ENCODE results near the gene LTV1. TPM values are rescaled to one million over a fixed set of nuclear protein-coding genes. Genes with fewer than 3 reads are reported as not detected.

Gene LTV1
- total and polyA plus RNA-seq, 2 experiments from 2014 or later, result 22.7 to 29.1 TPM

DNA sequence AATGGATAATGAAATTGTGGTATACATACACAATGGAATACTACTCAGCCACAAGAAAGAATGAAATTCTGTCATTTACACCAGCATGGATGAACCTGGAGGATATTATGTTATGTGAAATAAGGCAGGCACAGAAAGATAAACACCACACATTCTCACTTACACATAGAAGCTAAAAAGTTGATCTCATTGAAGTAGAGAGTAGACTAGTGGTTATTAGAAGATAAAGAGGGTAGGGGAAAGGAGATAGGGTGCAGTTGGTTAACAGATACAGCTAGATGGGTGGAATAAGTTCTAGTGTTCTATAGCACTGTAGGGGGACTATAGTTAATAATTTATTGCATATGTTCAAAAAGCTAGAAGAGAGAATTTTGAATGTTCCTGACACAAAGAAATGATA is 25.5 kb upstream of the LTV1 start:
- Histone ChIP-seq H3K9me3 (ENCODE audit: low read depth) (no peaks in the 10 kb centered on the region), H3K4me3 (no peak overlapping the region), H4K20me1 (ENCODE audit: insufficient read depth, poor library complexity, severe bottlenecking) (no peaks in the 10 kb centered on the region), H3K4me2 (no peak overlapping the region), H3K79me2 (no peaks in the 10 kb centered on the region), H3K4me1 (ENCODE audit: insufficient read depth) (no peaks in the 10 kb centered on the region), H2AFZ (no peak overlapping the region), H3K9me2 (replicated peaks; ENCODE audit: insufficient read depth) (no peaks in the 10 kb centered on the region), H3K36me3 (replicated peaks; ENCODE audit: insufficient read depth, low read depth) (no peaks in the 10 kb centered on the region), H3K27me3 (no peaks in the 10 kb centered on the region), H3K27ac (no peak overlapping the region)
- DNase-seq (ENCODE audit: low spot score), result no peak
- TF ChIP-seq EZH2 (IDR thresholded peaks at IDR 0.05; ENCODE audit: borderline replicate concordance), result no peak
- TF ChIP-seq EZH2phosphoT487 (IDR thresholded peaks at IDR 0.05; ENCODE audit: low read depth, severe bottlenecking, unreplicated experiment), result no peak
- TF ChIP-seq, protein P1, sequence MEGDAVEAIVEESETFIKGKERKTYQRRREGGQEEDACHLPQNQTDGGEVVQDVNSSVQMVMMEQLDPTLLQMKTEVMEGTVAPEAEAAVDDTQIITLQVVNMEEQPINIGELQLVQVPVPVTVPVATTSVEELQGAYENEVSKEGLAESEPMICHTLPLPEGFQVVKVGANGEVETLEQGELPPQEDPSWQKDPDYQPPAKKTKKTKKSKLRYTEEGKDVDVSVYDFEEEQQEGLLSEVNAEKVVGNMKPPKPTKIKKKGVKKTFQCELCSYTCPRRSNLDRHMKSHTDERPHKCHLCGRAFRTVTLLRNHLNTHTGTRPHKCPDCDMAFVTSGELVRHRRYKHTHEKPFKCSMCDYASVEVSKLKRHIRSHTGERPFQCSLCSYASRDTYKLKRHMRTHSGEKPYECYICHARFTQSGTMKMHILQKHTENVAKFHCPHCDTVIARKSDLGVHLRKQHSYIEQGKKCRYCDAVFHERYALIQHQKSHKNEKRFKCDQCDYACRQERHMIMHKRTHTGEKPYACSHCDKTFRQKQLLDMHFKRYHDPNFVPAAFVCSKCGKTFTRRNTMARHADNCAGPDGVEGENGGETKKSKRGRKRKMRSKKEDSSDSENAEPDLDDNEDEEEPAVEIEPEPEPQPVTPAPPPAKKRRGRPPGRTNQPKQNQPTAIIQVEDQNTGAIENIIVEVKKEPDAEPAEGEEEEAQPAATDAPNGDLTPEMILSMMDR (IDR thresholded peaks at IDR 0.05; ENCODE audit: poor library complexity), result no peak

DNA sequence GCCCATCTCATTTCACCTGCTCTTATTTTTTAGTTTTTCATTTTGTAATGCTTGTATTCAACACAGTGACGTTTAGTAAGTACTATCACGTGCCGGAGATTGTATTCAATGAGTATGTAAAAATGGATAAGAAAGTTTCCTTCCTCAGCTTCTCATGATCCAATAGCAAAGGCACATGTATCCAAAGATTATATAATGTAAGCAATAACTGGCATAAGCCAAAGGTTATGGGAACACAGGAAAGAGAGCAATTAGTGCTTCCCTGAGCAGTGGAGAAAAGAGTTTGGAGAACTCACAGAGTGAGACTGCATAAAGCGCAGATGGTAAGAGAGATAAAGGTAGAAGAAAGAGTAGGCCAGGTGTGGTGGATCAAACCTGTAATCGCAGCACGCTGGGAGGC is 21.8 kb upstream of the LTV1 start:
- Histone ChIP-seq H3K27me3 (no peaks in the 10 kb centered on the region), H2AFZ (no peak overlapping the region), H3K4me1 (ENCODE audit: insufficient read depth) (no peaks in the 10 kb centered on the region), H3K27ac (no peak overlapping the region), H3K36me3 (replicated peaks; ENCODE audit: insufficient read depth, low read depth) (no peaks in the 10 kb centered on the region), H3K9me3 (ENCODE audit: low read depth) (no peaks in the 10 kb centered on the region), H4K20me1 (ENCODE audit: insufficient read depth, poor library complexity, severe bottlenecking) (no peaks in the 10 kb centered on the region), H3K79me2 (no peaks in the 10 kb centered on the region), H3K9me2 (replicated peaks; ENCODE audit: insufficient read depth) (no peaks in the 10 kb centered on the region), H3K4me3 (no peak overlapping the region), H3K4me2 (no peak overlapping the region)
- no peak for DNase-seq (ENCODE audit: low spot score)
- TF ChIP-seq EZH2phosphoT487 (IDR thresholded peaks at IDR 0.05; ENCODE audit: low read depth, severe bottlenecking, unreplicated experiment) (no peak), EZH2 (IDR thresholded peaks at IDR 0.05; ENCODE audit: borderline replicate concordance) (no peak)
- TF ChIP-seq, protein P1 (IDR thresholded peaks at IDR 0.05; ENCODE audit: poor library complexity), result no peak
- WGBS (ENCODE audit: low lambda C conversion rate, missing lambda C conversion rate), result 82% methylated on average over 6 of the region's 6 CpGs

DNA sequence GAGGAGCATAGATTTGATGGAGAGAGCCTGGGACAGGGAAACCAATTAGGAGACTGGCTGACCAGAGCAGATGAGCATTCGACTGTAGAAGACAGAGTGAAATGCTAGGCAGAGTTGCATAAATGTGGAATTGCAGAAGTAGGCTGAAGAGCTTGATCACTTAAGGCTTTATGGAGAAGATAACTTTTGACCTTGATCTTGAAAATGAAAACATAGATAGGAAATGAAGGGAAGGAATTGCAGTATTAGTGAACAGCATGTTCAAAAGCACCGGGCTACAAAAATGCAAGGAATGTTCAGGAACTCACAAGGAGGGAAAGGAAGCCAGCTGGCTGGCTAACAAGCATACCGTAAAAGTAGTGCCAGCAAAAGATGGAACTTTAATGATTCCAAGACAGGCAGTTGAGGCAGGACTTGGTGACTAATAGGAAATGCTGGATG is 20.5 kb upstream of the LTV1 start:
- no peak overlapping the region for H3K4me3 ChIP-seq
- 36% methylated on average over 3 of the region's 3 CpGs for WGBS (ENCODE audit: low lambda C conversion rate, missing lambda C conversion rate)
- no peak overlapping the region for H2AFZ ChIP-seq

More for the DNA sequence above, 20.5 kb upstream of the LTV1 start:
- no peak for TF ChIP-seq EZH2phosphoT487 (IDR thresholded peaks at IDR 0.05; ENCODE audit: low read depth, severe bottlenecking, unreplicated experiment)
- TF ChIP-seq, protein P1 (IDR thresholded peaks at IDR 0.05; ENCODE audit: poor library complexity), result no peak
- TF ChIP-seq EZH2 (IDR thresholded peaks at IDR 0.05; ENCODE audit: borderline replicate concordance), result no peak
- Histone ChIP-seq H3K36me3 (replicated peaks; ENCODE audit: insufficient read depth, low read depth) (no peaks in the 10 kb centered on the region), H4K20me1 (ENCODE audit: insufficient read depth, poor library complexity, severe bottlenecking) (no peaks in the 10 kb centered on the region), H3K27me3 (no peaks in the 10 kb centered on the region), H3K27ac (peak overlapping the region; percentile 5), H3K4me1 (ENCODE audit: insufficient read depth) (no peaks in the 10 kb centered on the region), H3K9me3 (ENCODE audit: low read depth) (no peaks in the 10 kb centered on the region), H3K79me2 (no peaks in the 10 kb centered on the region), H3K4me2 (no peak overlapping the region), H3K9me2 (replicated peaks; ENCODE audit: insufficient read depth) (no peaks in the 10 kb centered on the region)
- DNase-seq (ENCODE audit: low spot score), result no peak
